HFFc6 (cell line): Measurements from ENCODE around the gene MTCL1. TPM values are rescaled to one million over a fixed set of nuclear protein-coding genes. Genes with fewer than 3 reads are reported as not detected.

Experiments
- DNase-seq: peaks from one replicate; pipeline ENCODE4 v3.0.0-alpha.2; 2018
- H3K27ac Mint-ChIP-seq: 2 replicates; pipeline ENCODE4 v1.8.0; 2020; ENCODE audit warnings: mild to moderate bottlenecking, mixed read lengths
- H3K27me3 Mint-ChIP-seq: 2 replicates; pipeline ENCODE4 v1.8.0; 2021; ENCODE audit warnings: mild to moderate bottlenecking, moderate library complexity, mixed read lengths; ENCODE audit not compliant: insufficient read depth
- H3K36me3 Mint-ChIP-seq: 2 replicates; pipeline ENCODE4 v1.8.0; 2021; ENCODE audit warnings: low read depth, mixed read lengths
- H3K4me1 Mint-ChIP-seq: 2 replicates; pipeline ENCODE4 v1.8.0; 2020; ENCODE audit warnings: low read depth, mixed read lengths
- H3K4me3 Mint-ChIP-seq: 2 replicates; pipeline ENCODE4 v1.8.0; 2020; ENCODE audit warnings: mild to moderate bottlenecking, moderate library complexity, mixed read lengths
- H3K9me3 Mint-ChIP-seq: 2 replicates; pipeline ENCODE4 v1.8.0; 2020; ENCODE audit warnings: mild to moderate bottlenecking, mixed read lengths
- CTCF ChIP-seq: fragments of 200-600 bp; sonication (generic); IDR thresholded peaks from 2 replicates; pipeline ENCODE4 v1.5.0; 2021; ENCODE audit warnings: antibody characterized with exemption, mild to moderate bottlenecking
- total RNA-seq, 6 experiments: library from RNA; stranded (reverse); fragmentation: NEBNext Ultra II Directional; extraction: Animal tissue kit (Norgen Biotek cat#: 25700); gene quantifications; 2 replicates in 1 of 6; 3 replicates in 5 of 6; pipeline ENCODE4 v1.2.3, GENCODE V29; 2021

The MTCL1 gene
- total RNA-seq, 6 experiments from 2014 or later, result 47.2 to 59.7 (median 55.3) TPM

DNA sequence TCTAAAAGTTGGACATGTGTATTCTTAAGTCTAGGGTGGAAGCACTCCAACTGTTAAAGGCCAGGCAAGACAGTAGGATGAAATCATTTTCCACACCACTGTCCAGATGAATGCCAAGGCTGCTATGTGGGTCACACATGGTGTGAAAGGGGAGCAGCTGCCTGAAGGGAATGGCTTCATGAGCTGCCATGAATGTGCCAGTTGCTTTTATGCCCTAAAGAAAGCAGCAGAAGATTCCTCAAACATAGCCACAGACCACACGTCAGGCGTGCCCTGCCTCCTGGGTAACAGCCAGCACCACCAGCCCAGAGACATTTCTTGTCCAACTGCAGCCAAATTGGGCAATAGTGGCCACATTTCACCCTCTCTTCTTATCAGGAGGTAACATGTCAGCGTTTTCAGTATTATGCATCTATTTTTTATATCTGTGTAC lies 130.2 kb downstream of the MTCL1 start:
- Mint-ChIP-seq H3K36me3 (peaks cover 43% of the 10 kb centered on the region), H3K27me3 (peaks cover 2% of the 10 kb centered on the region), H3K9me3 (peaks cover 7% of the 10 kb centered on the region), H3K27ac (no peak overlapping the region), H3K4me3 (no peak overlapping the region), H3K4me1 (peaks cover 31% of the 10 kb centered on the region)
- DNase-seq, result no peak
- TF ChIP-seq CTCF, result no peak

DNA sequence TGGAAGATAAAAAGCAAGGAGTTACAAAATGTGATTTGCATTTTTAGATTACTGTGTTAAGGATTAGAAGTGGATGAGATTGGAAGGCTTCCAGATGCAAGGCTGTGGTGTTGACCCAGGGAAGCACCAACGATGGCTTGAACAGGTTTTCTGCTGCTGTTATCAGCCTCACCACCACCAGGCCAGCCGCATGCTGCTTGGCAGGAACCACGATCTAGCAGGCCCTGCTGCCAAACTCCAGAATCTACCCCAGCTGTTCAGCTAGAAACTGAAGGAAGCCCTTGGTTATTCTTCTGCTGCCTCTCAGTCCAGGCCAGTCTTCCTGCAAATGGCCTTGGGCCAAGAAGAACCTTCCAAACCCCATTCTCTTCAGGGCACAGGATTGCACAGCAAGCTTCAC lies 133.9 kb downstream of the MTCL1 start:
- DNase-seq, result no peak
- H3K9me3 Mint-ChIP-seq, result peaks cover 7% of the 10 kb centered on the region
- TF ChIP-seq CTCF, result no peak

GRCh38 chr18:8841781-8842485 lies 136.6 kb downstream of the MTCL1 start:
- DNase-seq, result no peak
- no peak for TF ChIP-seq CTCF
- H3K9me3 Mint-ChIP-seq, result peaks cover 6% of the 10 kb centered on the region
- H3K4me3 Mint-ChIP-seq, result peak overlapping the region; percentile 44; the same call in 1 of the 2 replicates
- H3K27ac Mint-ChIP-seq, result peak overlapping the region; percentile 40; the same call in 1 of the 2 replicates
- H3K4me1 Mint-ChIP-seq, result peaks cover 41% of the 10 kb centered on the region
- H3K36me3 Mint-ChIP-seq, result peaks cover 14% of the 10 kb centered on the region
- H3K27me3 Mint-ChIP-seq, result peaks cover 2% of the 10 kb centered on the region

More for the DNA sequence above, 133.9 kb downstream of the MTCL1 start:
- Mint-ChIP-seq H3K27me3 (peaks cover 4% of the 10 kb centered on the region), H3K36me3 (peaks cover 16% of the 10 kb centered on the region), H3K27ac (no peak overlapping the region), H3K4me1 (peaks cover 48% of the 10 kb centered on the region), H3K4me3 (no peak overlapping the region)

GRCh38 chr18:8842506-8842905 lies 137.2 kb downstream of the MTCL1 start:
- TF ChIP-seq CTCF, result no peak
- DNase-seq, result no peak
- Mint-ChIP-seq H3K4me3 (peak overlapping the region; percentile 44; the same call in 1 of the 2 replicates), H3K4me1 (peaks cover 46% of the 10 kb centered on the region), H3K27ac (peak overlapping the region; percentile 40; the same call in 1 of the 2 replicates), H3K27me3 (peaks cover 2% of the 10 kb centered on the region), H3K9me3 (peaks cover under 1% of the 10 kb centered on the region; the same call in 1 of the 2 replicates), H3K36me3 (peaks cover 9% of the 10 kb centered on the region)

DNA sequence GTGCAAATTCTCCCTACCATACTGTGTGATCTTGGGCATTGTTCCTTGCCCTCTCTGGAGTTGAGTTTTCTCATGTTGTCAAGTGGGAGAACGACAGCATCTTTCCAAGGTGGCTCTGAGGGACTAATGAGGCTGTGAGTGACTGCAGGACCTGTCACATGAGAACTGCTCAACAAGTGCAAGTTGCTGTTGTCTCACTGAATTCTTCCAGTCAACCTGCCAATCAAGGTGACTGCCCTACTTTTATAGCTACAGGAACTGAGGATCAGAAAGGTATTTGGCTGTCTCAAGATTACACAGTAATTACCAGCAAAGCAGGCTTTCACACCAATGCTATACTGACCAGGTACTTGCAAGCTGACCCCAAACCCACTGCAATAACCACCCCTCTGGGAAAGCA lies 137.6 kb downstream of the MTCL1 start:
- TF ChIP-seq CTCF, result no peak
- no peak for DNase-seq
- H3K36me3 Mint-ChIP-seq, result peaks cover 4% of the 10 kb centered on the region; the same call in 1 of the 2 replicates
- peaks cover 2% of the 10 kb centered on the region for H3K27me3 Mint-ChIP-seq
- no peak overlapping the region for H3K4me3 Mint-ChIP-seq
- H3K27ac Mint-ChIP-seq, result no peak overlapping the region
- no peaks in the 10 kb centered on the region for H3K9me3 Mint-ChIP-seq
- peaks cover 51% of the 10 kb centered on the region for H3K4me1 Mint-ChIP-seq
